Suppressor macrophage treated with lipopolysaccharide for 4 hours (primary cell): ENCODE results near the gene CLEC10A.
A peak's percentile ranks its signal among the peaks of the same experiment; 100 is the strongest.
"Not testable (repeated sequence)": the region's sequence is repeated elsewhere in the genome, so short reads cannot be mapped to it uniquely, and the experiment has no call there.

Source experiments
- DNase-seq: peaks from one replicate; pipeline ENCODE4 v3.0.0-alpha.2; 2020

CLEC10A gene

GRCh38 chr17:7079581-7080455 is at the start of gene CLEC10A:
Gene CLEC10A, minus strand, starts transcription at chr17:7080251. Its CDS starts 1,439 bp downstream, at chr17:7078812.
- DNase-seq = peak; percentile 78

- DNase-seq = no peak
Measured at GRCh38 chr17:7129311-7129710, 49.3 kb upstream of the CLEC10A start.

GRCh38 chr17:7128160-7128559 is 48.1 kb upstream of the CLEC10A start:
- no peak for DNase-seq

GRCh38 chr17:7127501-7127900 is 47.5 kb upstream of the CLEC10A start:
- not testable (repeated sequence) for DNase-seq

- not testable (repeated sequence) for DNase-seq
Measured at GRCh38 chr17:7126386-7126785, 46.3 kb upstream of the CLEC10A start.

- DNase-seq = no peak
Measured at GRCh38 chr17:7124923-7125322, 44.9 kb upstream of the CLEC10A start.

GRCh38 chr17:7123844-7124243 is 43.8 kb upstream of the CLEC10A start:
- no peak for DNase-seq

GRCh38 chr17:7122381-7122780 is 42.3 kb upstream of the CLEC10A start:
- DNase-seq = peak; percentile 84

GRCh38 chr17:7120635-7121034 is 40.6 kb upstream of the CLEC10A start:
- DNase-seq = peak; percentile 73

GRCh38 chr17:7120123-7120522 is 40.1 kb upstream of the CLEC10A start:
- DNase-seq = no peak

- DNase-seq = no peak
Measured at GRCh38 chr17:7119314-7119713, 39.3 kb upstream of the CLEC10A start.

GRCh38 chr17:7114875-7115614 is 35.0 kb upstream of the CLEC10A start:
- DNase-seq = peak; percentile 66

GRCh38 chr17:7114241-7114874 is 34.3 kb upstream of the CLEC10A start, which contains the start of gene ASGR2:
Gene ASGR2, minus strand, starts transcription at chr17:7114822. Its CDS starts 582 bp downstream, at chr17:7114240.
- DNase-seq = no peak

GRCh38 chr17:7113273-7114071 is 33.4 kb upstream of the CLEC10A start:
- DNase-seq = no peak

GRCh38 chr17:7112510-7113108 is 32.6 kb upstream of the CLEC10A start:
- no peak for DNase-seq

- peak; percentile 52 for DNase-seq
Measured at GRCh38 chr17:7111784-7112509, 31.9 kb upstream of the CLEC10A start.

GRCh38 chr17:7110617-7111306 is 30.7 kb upstream of the CLEC10A start:
- no peak for DNase-seq

GRCh38 chr17:7109461-7110322 is 29.6 kb upstream of the CLEC10A start:
- DNase-seq = no peak

GRCh38 chr17:7108981-7109380 is 28.9 kb upstream of the CLEC10A start:
- no peak for DNase-seq

- no peak for DNase-seq
Measured at GRCh38 chr17:7108560-7108925, 28.5 kb upstream of the CLEC10A start.
